BLaER1 (cell line): ENCODE measurements around the gene RNF113B.

Source experiments
- H3K27ac ChIP-seq: shearing (Covaris generic); formaldehyde crosslinking; 2 replicates; pipeline ENCODE4 v1.8.1; 2022
- H3K27me3 ChIP-seq: shearing (Covaris generic); formaldehyde crosslinking; 2 replicates; pipeline ENCODE4 v1.8.1; 2022
- H3K36me3 ChIP-seq: shearing (Covaris generic); formaldehyde crosslinking; 2 replicates; pipeline ENCODE4 v1.8.1; 2022
- H3K4me1 ChIP-seq: shearing (Covaris generic); formaldehyde crosslinking; 2 replicates; pipeline ENCODE4 v1.8.1; 2022
- H3K4me2 ChIP-seq: shearing (Covaris generic); formaldehyde crosslinking; 2 replicates; pipeline ENCODE4 v1.8.1; 2022
- H3K4me3 ChIP-seq: shearing (Covaris generic); formaldehyde crosslinking; 2 replicates; pipeline ENCODE4 v1.8.1; 2022
- H3K9ac ChIP-seq: shearing (Covaris generic); formaldehyde crosslinking; 2 replicates; pipeline ENCODE4 v1.8.1; 2022
- H3K9me3 ChIP-seq: shearing (Covaris generic); formaldehyde crosslinking; 2 replicates; pipeline ENCODE4 v1.8.1; 2022
- H4K20me1 ChIP-seq: shearing (Covaris generic); formaldehyde crosslinking; 2 replicates; pipeline ENCODE4 v1.8.1; 2022
- Cebpa-rat ChIP-seq: shearing (Covaris generic); IDR thresholded peaks from 2 replicates; pipeline ENCODE4 v1.8.1; 2022

Gene RNF113B

GRCh38 chr13:98207416-98207815 lies 30.3 kb upstream of the RNF113B start:
- Histone ChIP-seq H3K27ac (no peak overlapping the region), H3K27me3 (no peaks in the 10 kb centered on the region), H4K20me1 (no peaks in the 10 kb centered on the region), H3K9me3 (peaks cover 56% of the 10 kb centered on the region), H3K4me2 (no peak overlapping the region), H3K4me3 (no peak overlapping the region), H3K4me1 (peaks cover 13% of the 10 kb centered on the region), H3K36me3 (peaks cover 29% of the 10 kb centered on the region), H3K9ac (no peak overlapping the region)
- no peak for TF ChIP-seq Cebpa-rat

- H3K4me1 ChIP-seq: peaks cover 18% of the 10 kb centered on the region
- no peak overlapping the region for H3K27ac ChIP-seq
- no peak for TF ChIP-seq Cebpa-rat
- peaks cover 56% of the 10 kb centered on the region for H3K9me3 ChIP-seq
- no peaks in the 10 kb centered on the region for H3K27me3 ChIP-seq
- no peak overlapping the region for H3K9ac ChIP-seq
- H3K4me2 ChIP-seq: no peak overlapping the region
- H3K36me3 ChIP-seq: peaks cover 27% of the 10 kb centered on the region
- no peaks in the 10 kb centered on the region for H4K20me1 ChIP-seq
- H3K4me3 ChIP-seq: no peak overlapping the region
Measured at GRCh38 chr13:98206946-98207345, 29.9 kb upstream of the RNF113B start.

- H3K4me1 ChIP-seq: peaks cover 27% of the 10 kb centered on the region
- no peak overlapping the region for H3K4me2 ChIP-seq
Measured at GRCh38 chr13:98204546-98204945, 27.5 kb upstream of the RNF113B start.

GRCh38 chr13:98203646-98204326 lies 26.7 kb upstream of the RNF113B start:
- peaks cover 16% of the 10 kb centered on the region; the same call in 1 of the 2 replicates for H3K36me3 ChIP-seq
- no peak overlapping the region for H3K4me3 ChIP-seq
- peaks cover 37% of the 10 kb centered on the region for H3K9me3 ChIP-seq
- H3K4me1 ChIP-seq: peaks cover 27% of the 10 kb centered on the region
- no peak for TF ChIP-seq Cebpa-rat
- no peak overlapping the region for H3K9ac ChIP-seq
- H3K27me3 ChIP-seq: no peaks in the 10 kb centered on the region
- no peak overlapping the region for H3K4me2 ChIP-seq
- H3K27ac ChIP-seq: no peak overlapping the region
- H4K20me1 ChIP-seq: no peaks in the 10 kb centered on the region; the same call in 1 of the 2 replicates

More at GRCh38 chr13:98204546-98204945, 27.5 kb upstream of the RNF113B start:
- Histone ChIP-seq H3K27me3 (no peaks in the 10 kb centered on the region), H3K36me3 (peaks cover 16% of the 10 kb centered on the region; the same call in 1 of the 2 replicates), H3K4me3 (no peak overlapping the region), H3K9ac (no peak overlapping the region), H3K9me3 (peaks cover 37% of the 10 kb centered on the region), H3K27ac (no peak overlapping the region), H4K20me1 (no peaks in the 10 kb centered on the region; the same call in 1 of the 2 replicates)
- no peak for TF ChIP-seq Cebpa-rat

- Histone ChIP-seq H3K9ac (no peak overlapping the region), H3K4me1 (peaks cover 27% of the 10 kb centered on the region), H3K27ac (peak overlapping the region; percentile 3), H3K9me3 (peaks cover 43% of the 10 kb centered on the region), H4K20me1 (no peaks in the 10 kb centered on the region; the same call in 1 of the 2 replicates), H3K4me2 (peak overlapping the region; percentile 58), H3K36me3 (peaks cover 16% of the 10 kb centered on the region; the same call in 1 of the 2 replicates), H3K4me3 (no peak overlapping the region), H3K27me3 (no peaks in the 10 kb centered on the region)
- no peak for TF ChIP-seq Cebpa-rat
Measured at GRCh38 chr13:98201984-98202383, 24.9 kb upstream of the RNF113B start.

- H3K4me3 ChIP-seq: no peak overlapping the region
- TF ChIP-seq Cebpa-rat: no peak
Measured at GRCh38 chr13:98201189-98201588, 24.1 kb upstream of the RNF113B start.

GRCh38 chr13:98200211-98200878 lies 23.3 kb upstream of the RNF113B start:
- TF ChIP-seq Cebpa-rat: no peak
- no peaks in the 10 kb centered on the region; the same call in 1 of the 2 replicates for H4K20me1 ChIP-seq
- no peak overlapping the region for H3K9ac ChIP-seq
- peaks cover 20% of the 10 kb centered on the region; the same call in 1 of the 2 replicates for H3K36me3 ChIP-seq
- H3K27ac ChIP-seq: no peak overlapping the region
- H3K4me2 ChIP-seq: peak overlapping the region; percentile 58; the same call in 1 of the 2 replicates
- H3K4me1 ChIP-seq: peaks cover 27% of the 10 kb centered on the region
- no peaks in the 10 kb centered on the region for H3K27me3 ChIP-seq
- H3K9me3 ChIP-seq: peaks cover 31% of the 10 kb centered on the region
- H3K4me3 ChIP-seq: no peak overlapping the region

More at GRCh38 chr13:98201189-98201588, 24.1 kb upstream of the RNF113B start:
- Histone ChIP-seq H4K20me1 (no peaks in the 10 kb centered on the region; the same call in 1 of the 2 replicates), H3K9ac (no peak overlapping the region), H3K27me3 (no peaks in the 10 kb centered on the region), H3K36me3 (peaks cover 16% of the 10 kb centered on the region; the same call in 1 of the 2 replicates), H3K4me1 (peaks cover 27% of the 10 kb centered on the region), H3K27ac (no peak overlapping the region; the same call in 1 of the 2 replicates), H3K4me2 (peak overlapping the region; percentile 58), H3K9me3 (peaks cover 39% of the 10 kb centered on the region)

GRCh38 chr13:98199480-98199879 lies 22.4 kb upstream of the RNF113B start:
- TF ChIP-seq Cebpa-rat: no peak
- peaks cover 16% of the 10 kb centered on the region; the same call in 1 of the 2 replicates for H3K36me3 ChIP-seq
- H3K9me3 ChIP-seq: peaks cover 22% of the 10 kb centered on the region
- H3K4me3 ChIP-seq: no peak overlapping the region
- no peak overlapping the region for H3K27ac ChIP-seq
- no peak overlapping the region for H3K4me2 ChIP-seq
- no peak overlapping the region for H3K9ac ChIP-seq
- no peaks in the 10 kb centered on the region; the same call in 1 of the 2 replicates for H4K20me1 ChIP-seq
- peaks cover 27% of the 10 kb centered on the region for H3K4me1 ChIP-seq
- H3K27me3 ChIP-seq: no peaks in the 10 kb centered on the region

- H3K4me1 ChIP-seq: peaks cover 27% of the 10 kb centered on the region
- no peaks in the 10 kb centered on the region for H3K27me3 ChIP-seq
- H3K9ac ChIP-seq: no peak overlapping the region
- H3K4me3 ChIP-seq: no peak overlapping the region
- peaks cover 12% of the 10 kb centered on the region; the same call in 1 of the 2 replicates for H3K36me3 ChIP-seq
- H4K20me1 ChIP-seq: no peaks in the 10 kb centered on the region; the same call in 1 of the 2 replicates
- no peak overlapping the region for H3K27ac ChIP-seq
- no peak for TF ChIP-seq Cebpa-rat
- no peak overlapping the region for H3K4me2 ChIP-seq
- peaks cover 15% of the 10 kb centered on the region for H3K9me3 ChIP-seq
Measured at GRCh38 chr13:98198683-98199082, 21.6 kb upstream of the RNF113B start.
